H1 (cell line): ENCODE results near the gene GJB1. TPM values are rescaled to one million over a fixed set of nuclear protein-coding genes. Genes with fewer than 3 reads are reported as not detected.

Experiments
- polyA plus RNA-seq, 7 experiments: library from polyadenylated mRNA; depleted of rRNA in 3 of 7; stranded (reverse) in 5 of 7; unstranded in 2 of 7; fragments of >200 nt in 5 of 7; fragments of 200-250 nt in 2 of 7; gene quantifications; 1 replicate in 5 of 7; 2 replicates in 1 of 7; 4 replicates in 1 of 7; pipeline versions ENCODE4 v1.2.1 to v1.2.3, GENCODE V29; 2011 to 2013; ENCODE audit warnings: missing spikeins in 2 of 7, mixed read lengths in 2 of 7
- total RNA-seq: library from RNA; stranded (reverse); fragmentation: NEBNext Ultra II Directional; extraction: Animal tissue kit (Norgen Biotek cat#: 25700); gene quantifications from 2 replicates; pipeline ENCODE4 v1.2.1, GENCODE V29; 2021
- TF ChIP-seq, protein P1 (sequence below): IDR thresholded peaks from 2 replicates; pipeline ENCODE4 v1.6.1; 2011; ENCODE audit warnings: low read length, improper control_type of control experiment

The GJB1 gene
- total and polyA plus RNA-seq, 2 of the 8 experiments (the other 6 are each of a cell fraction or from before 2014, with no cell fraction given) = 0.14 TPM; not detected in 1

DNA sequence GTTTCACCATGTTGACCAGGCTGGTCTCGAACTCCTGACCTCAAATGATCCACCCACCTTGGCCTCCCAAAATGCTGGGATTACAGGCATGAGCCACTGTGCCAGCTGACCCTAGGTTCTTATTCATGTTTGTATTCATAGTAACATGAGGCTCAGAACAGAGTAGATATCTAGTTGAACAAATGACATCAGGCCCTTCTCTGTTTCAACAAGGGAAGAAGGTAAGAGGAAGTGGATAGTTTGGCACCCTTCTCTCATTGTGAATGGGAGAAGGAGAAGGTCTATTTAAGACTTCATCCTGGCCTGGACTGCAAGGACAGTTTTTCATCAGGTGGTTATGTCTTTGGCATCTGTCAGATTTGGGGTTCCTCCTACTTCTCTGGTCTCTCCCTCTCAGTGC lies 13.8 kb downstream of the GJB1 start (continued):
- TF ChIP-seq, protein P1, sequence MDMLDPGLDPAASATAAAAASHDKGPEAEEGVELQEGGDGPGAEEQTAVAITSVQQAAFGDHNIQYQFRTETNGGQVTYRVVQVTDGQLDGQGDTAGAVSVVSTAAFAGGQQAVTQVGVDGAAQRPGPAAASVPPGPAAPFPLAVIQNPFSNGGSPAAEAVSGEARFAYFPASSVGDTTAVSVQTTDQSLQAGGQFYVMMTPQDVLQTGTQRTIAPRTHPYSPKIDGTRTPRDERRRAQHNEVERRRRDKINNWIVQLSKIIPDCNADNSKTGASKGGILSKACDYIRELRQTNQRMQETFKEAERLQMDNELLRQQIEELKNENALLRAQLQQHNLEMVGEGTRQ = no peak
